Calu3 (cell line): ENCODE measurements around the gene IGFBP7. TPM values are rescaled to one million over a fixed set of nuclear protein-coding genes. Genes with fewer than 3 reads are reported as not detected.

Experiments
- BruUV-seq: library from RNA; stranded (reverse); fragments of 400-500 nt; replicated peaks from 2 replicates; lab custom pipeline; 2021; lab: Mats Ljungman, UMichigan
- CTCF ChIA-PET: fragments of 300-600 bp; sonication (Branson Sonifier 250); formaldehyde crosslinking; loops from one replicate; lab custom pipeline; 2022; ENCODE audit warnings: antibody characterized with exemption; lab: Charles Lee
- DNase-seq: peaks from one replicate; pipeline ENCODE4 v3.0.0; 2022
- H3K27ac Mint-ChIP-seq: one replicate; pipeline ENCODE4 v1.8.0; 2022; ENCODE audit warnings: mixed read lengths; ENCODE audit not compliant: unreplicated experiment
- H3K27me3 Mint-ChIP-seq: one replicate; pipeline ENCODE4 v1.8.0; 2022; ENCODE audit warnings: mixed read lengths; ENCODE audit not compliant: unreplicated experiment
- H3K36me3 Mint-ChIP-seq: one replicate; pipeline ENCODE4 v1.8.0; 2022; ENCODE audit warnings: mild to moderate bottlenecking, moderate library complexity, mixed read lengths; ENCODE audit not compliant: insufficient read depth, unreplicated experiment
- H3K4me1 Mint-ChIP-seq: one replicate; pipeline ENCODE4 v1.8.0; 2022; ENCODE audit warnings: mild to moderate bottlenecking, low read depth, mixed read lengths; ENCODE audit not compliant: unreplicated experiment
- H3K4me3 Mint-ChIP-seq: one replicate; pipeline ENCODE4 v1.8.0; 2022; ENCODE audit warnings: mild to moderate bottlenecking, low read depth, moderate library complexity, mixed read lengths; ENCODE audit not compliant: unreplicated experiment
- H3K9me3 Mint-ChIP-seq: one replicate; pipeline ENCODE4 v1.8.0; 2022; ENCODE audit warnings: low read depth, mixed read lengths; ENCODE audit not compliant: unreplicated experiment
- intact Hi-C: fragments of 100-400 bp; cut with micrococcal nuclease; formaldehyde crosslinking; loops from one replicate; pipeline ENCODE4 v1.10.0; 2022; ENCODE audit not compliant: unreplicated experiment
- total RNA-seq: library from RNA; stranded (reverse); gene quantifications from 2 replicates; pipeline ENCODE4 v1.2.3, GENCODE V29; 2022
- TF ChIP-seq, protein P1 (sequence below): fragments of 200-600 bp; IDR thresholded peaks from one replicate; pipeline ENCODE4 v1.8.0; 2022; ENCODE audit warnings: antibody characterized with exemption; ENCODE audit not compliant: unreplicated experiment

Gene IGFBP7
- total RNA-seq, 1 experiment from 2014 or later = 20.6 TPM

- intact Hi-C loops = no loop called here
- CTCF ChIA-PET = interaction anchor here (0.7 kb wide), 1 partner anchor 363 kb away, joined by 3 read pairs; no protein-coding TSS in a partner anchor
- Mint-ChIP-seq H3K9me3 (no peaks in the 10 kb centered on the region), H3K4me3 (no peak overlapping the region), H3K27me3 (no peaks in the 10 kb centered on the region), H3K4me1 (peaks cover 10% of the 10 kb centered on the region), H3K27ac (no peak overlapping the region), H3K36me3 (no peaks in the 10 kb centered on the region)
- no TSS peak for BruUV-seq
- TF ChIP-seq, protein P1, sequence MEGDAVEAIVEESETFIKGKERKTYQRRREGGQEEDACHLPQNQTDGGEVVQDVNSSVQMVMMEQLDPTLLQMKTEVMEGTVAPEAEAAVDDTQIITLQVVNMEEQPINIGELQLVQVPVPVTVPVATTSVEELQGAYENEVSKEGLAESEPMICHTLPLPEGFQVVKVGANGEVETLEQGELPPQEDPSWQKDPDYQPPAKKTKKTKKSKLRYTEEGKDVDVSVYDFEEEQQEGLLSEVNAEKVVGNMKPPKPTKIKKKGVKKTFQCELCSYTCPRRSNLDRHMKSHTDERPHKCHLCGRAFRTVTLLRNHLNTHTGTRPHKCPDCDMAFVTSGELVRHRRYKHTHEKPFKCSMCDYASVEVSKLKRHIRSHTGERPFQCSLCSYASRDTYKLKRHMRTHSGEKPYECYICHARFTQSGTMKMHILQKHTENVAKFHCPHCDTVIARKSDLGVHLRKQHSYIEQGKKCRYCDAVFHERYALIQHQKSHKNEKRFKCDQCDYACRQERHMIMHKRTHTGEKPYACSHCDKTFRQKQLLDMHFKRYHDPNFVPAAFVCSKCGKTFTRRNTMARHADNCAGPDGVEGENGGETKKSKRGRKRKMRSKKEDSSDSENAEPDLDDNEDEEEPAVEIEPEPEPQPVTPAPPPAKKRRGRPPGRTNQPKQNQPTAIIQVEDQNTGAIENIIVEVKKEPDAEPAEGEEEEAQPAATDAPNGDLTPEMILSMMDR = no peak
- no peak for DNase-seq
These were observed 65.2 kb downstream of the IGFBP7 start for GRCh38 chr4:57044996-57045395.

- no peak overlapping the region for H3K27ac Mint-ChIP-seq
- DNase-seq = no peak
- no peaks in the 10 kb centered on the region for H3K9me3 Mint-ChIP-seq
- H3K27me3 Mint-ChIP-seq = no peaks in the 10 kb centered on the region
- intact Hi-C loops = no loop called here
- TF ChIP-seq, protein P1 = no peak
- BruUV-seq = no TSS peak
- no peak overlapping the region for H3K4me3 Mint-ChIP-seq
- H3K4me1 Mint-ChIP-seq = peaks cover 5% of the 10 kb centered on the region
- CTCF ChIA-PET = no interaction called here
- no peaks in the 10 kb centered on the region for H3K36me3 Mint-ChIP-seq
These were observed 65.9 kb downstream of the IGFBP7 start for GRCh38 chr4:57044279-57044678.

DNA sequence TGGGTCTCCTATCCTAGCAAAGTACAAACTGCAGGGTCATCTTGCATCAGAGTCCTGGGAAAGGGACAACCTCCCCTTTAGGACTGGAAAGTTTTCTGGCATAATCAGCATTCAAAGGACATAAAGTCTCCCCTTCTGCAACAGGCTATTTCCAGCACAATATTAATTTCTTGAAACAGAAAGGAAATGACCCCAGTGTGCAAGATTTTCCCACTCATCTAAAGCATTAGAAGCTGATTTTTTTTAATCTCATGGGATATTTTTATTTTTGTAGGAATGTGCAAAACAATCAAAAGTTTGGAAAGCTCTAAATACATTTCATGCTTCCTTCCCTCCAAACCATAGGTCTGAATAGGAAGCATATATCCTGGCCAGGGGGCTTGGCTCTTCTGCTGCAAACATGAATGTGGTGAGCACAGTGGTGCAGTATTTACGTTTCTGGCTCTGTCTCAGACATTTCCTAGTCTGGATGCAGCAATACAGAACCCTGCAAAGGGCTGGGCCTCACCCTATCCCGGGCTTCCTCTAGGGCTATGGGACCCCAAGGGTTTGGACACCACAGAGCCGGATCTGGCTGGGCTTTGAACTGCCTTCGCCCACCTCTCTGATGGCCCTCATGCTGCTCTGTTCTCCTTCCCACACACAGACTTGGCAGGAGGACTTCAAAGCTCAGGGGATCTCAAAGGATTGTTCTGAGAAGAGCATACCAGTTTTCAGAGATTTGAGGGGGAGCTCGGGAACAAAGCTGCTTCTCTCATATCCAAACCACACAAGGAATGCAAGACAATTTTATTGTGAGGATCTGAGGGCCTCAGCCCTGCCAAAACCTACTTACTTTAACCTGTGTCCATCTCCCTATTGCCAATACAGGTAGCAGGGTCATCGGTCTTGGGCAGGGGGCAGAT, 66.6 kb downstream of the IGFBP7 start:
- TF ChIP-seq, protein P1 = no peak
- H3K4me1 Mint-ChIP-seq = no peaks in the 10 kb centered on the region
- H3K4me3 Mint-ChIP-seq = no peak overlapping the region
- CTCF ChIA-PET = no interaction called here
- no peak overlapping the region for H3K27ac Mint-ChIP-seq
- intact Hi-C loops = no loop called here
- DNase-seq = no peak
- H3K27me3 Mint-ChIP-seq = no peaks in the 10 kb centered on the region
- no peaks in the 10 kb centered on the region for H3K9me3 Mint-ChIP-seq
- no TSS peak for BruUV-seq
- no peaks in the 10 kb centered on the region for H3K36me3 Mint-ChIP-seq

DNA sequence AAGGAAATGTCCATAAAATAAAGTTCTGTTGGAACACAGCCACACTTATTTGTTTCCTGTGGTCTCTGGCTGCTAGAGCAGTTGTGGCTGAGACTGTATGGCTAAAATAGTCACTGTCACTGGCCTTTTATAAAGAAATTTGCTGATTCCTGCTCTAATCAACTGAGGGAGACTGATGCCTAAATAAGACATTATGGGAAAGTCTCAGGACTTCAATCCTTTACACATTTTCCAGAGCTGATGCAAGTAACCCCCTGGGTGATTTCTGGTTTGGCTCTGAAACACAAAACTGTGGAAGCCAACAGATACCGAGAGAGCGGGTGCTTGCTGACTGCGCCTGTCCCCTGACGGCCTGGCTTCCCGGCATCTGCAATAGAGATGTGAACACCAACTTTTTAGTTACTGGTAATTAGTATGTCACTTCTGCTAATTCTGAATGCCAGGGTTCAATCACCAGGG, 67.4 kb downstream of the IGFBP7 start:
- Mint-ChIP-seq H3K4me3 (no peak overlapping the region), H3K9me3 (no peaks in the 10 kb centered on the region), H3K27me3 (no peaks in the 10 kb centered on the region), H3K36me3 (no peaks in the 10 kb centered on the region), H3K27ac (no peak overlapping the region), H3K4me1 (no peaks in the 10 kb centered on the region)
- intact Hi-C loops = no loop called here
- TF ChIP-seq, protein P1 = no peak
- no TSS peak for BruUV-seq
- CTCF ChIA-PET = no interaction called here
- DNase-seq = no peak
